Measurements from ENCODE around the gene THRB.

Gene THRB

DNA sequence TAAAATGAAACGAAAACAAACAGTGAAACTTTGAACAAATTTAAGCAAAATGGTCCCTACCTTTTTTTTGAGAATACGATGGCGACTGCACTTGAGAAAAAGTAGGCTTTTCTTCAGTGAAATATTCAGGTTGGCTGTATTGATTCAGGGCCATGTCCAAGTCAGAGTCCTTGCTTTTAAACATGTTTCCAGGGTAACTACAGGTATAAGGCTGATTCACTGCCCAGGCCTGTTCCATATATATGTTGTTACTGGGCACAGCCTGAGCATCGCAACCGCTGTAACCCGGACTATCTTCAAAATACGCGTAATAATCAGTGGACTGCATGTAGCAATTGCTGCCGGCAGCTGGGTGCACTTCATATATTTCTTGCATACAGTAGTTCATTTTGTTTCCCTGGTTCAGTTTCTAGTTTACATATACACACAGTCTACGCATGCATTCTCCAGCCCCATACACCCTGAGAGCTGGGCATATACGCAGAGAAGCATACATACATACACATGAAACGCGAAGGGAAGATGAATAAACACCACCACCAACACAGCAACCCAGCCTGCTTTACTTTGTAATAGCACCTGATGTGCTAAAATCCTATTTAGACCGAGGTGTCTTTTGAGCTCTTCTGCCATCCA is 329.6 kb downstream of the THRB start:
- no peak for DNase-seq

DNA sequence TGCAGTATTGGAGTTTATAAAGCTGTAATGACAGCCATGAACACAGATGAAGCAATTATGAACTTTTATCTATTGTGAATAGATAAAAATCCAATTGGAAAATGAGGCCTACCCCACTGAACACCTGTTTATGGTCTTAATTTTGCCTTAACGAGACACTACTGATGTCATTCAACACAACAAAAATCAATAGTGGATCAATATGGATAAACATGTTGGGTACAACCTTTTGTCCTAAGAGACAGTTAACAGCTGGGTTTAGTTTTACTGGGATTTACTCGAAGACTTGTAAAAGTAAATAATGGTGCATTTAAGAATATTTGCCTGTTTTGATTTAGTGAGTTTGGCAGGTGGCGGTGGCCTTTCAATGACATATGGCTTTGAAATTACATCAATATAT is 331.7 kb downstream of the THRB start:
- DNase-seq: no peak

DNA sequence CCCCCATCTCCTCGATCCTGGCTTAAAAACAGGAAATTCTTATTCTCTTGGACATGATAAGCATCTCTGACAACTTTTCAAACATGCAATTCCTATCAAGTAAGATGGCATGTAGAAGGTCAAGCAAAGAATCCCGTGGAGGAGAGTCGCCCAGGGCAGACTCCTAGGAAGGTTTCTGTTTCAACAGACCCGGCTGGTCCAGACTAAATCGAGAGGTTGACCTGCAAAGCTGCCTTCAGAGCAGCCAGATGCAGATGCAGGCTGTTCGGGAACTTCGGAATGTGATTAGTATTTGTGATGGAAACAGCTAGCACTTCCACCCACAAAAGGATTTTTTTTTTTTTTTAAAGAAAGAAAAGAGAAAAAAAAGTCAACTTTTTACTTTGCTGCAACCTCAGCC is 332.8 kb downstream of the THRB start:
- DNase-seq: peak; percentile 61

DNA sequence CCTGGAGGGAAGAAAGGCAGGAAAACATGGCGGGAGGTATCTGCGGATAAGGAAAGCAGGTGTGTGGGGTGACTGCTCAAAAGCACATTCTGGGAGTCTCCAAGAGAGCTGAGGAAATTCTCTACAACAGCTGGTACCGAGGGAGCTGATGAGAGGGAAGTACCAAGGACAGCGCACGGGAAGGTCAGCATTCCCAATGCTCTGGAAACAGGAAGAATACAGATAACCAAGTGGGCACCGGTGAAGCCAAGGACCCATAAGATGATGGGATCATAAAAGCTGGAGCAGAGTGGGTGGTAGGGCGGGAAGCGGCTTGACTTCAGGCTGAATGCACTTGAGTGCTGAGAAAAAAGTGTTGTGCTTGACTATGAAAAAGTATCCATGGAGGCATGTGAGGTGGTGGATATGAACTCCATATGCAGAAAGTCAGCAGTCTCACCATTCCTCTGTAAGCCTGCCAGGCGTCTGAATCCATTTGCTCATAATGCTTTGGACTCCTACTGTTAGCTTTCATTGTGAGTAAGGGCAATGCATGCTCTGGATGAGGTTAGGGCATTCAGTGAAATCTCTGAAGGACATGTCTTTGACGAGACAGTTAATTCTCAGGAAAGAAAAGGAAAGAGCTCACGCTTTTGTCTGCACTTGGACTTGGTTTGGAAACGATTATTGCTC is 334.1 kb downstream of the THRB start:
- DNase-seq: peak; percentile 36

DNA sequence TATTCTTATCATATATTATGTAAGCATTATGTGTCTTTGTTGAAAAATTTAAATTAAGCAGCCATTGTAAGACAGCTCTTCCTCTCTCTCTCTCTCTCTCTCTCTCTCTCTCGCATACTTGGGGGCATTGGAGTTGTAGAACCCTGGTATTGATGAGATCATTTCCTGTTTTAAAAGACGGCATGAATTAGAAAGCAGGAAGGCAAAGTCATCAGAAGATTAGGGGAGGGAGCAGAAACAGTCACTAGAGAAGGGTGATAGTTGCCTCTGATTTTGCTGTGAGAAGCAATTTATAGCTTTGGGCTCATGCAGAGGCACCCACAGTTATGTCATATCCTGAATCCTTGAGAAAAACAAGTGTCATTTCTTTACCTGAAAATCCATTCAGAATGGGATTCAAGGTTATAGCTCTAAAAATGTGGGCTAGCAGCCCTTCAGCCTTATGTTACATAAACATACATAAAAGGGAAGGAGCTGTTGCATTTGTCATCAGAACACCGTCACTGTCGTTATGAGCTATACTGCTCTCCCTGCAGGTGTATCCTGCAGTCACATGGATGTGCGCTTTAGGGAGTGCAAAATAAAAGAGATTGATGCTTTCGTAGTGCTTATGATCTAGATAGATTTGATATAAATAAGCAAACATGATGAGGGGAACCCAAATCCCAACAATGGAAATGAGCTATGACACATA is 335.7 kb downstream of the THRB start:
- peak; percentile 50 for DNase-seq

DNA sequence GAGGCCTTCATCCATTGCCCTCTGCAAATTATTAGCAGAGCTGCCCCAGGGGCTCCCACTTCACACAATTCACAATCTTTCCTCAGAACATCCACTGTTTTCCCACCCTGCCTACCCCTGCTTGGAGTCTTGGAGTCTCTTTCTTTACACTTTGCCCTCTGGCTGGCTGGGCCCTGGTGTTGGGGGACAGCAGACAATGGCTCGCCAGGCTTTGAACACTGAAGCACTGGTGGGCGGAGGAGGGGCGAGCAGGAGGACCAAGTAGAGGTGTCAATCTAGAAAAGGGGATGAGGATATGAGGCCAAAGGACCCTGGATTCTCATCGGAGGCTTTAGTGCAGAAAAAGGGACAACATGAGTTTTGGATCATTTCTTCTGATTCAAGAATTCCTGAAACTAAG is 337.5 kb downstream of the THRB start:
- no peak for DNase-seq

DNA sequence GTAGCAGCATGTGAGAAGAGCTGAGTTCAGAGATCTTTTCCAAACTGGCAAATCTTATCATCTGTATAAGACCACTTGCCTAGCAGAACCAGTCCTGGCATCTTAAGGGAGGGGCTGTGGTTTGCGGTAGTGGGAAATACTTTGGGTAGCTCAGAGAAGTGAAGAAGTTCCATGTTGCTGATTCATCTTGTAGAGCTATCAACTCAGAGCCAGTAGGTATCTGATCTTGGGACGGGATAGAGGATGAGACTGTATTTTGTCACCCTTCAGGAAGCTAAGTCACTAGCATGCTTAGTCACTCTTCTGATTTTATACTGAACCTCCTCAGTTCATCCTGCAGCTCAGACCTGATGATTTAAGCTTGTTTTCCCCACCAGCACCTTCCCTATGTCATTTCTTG is 338.2 kb downstream of the THRB start:
- peak; percentile 96 for DNase-seq

DNA sequence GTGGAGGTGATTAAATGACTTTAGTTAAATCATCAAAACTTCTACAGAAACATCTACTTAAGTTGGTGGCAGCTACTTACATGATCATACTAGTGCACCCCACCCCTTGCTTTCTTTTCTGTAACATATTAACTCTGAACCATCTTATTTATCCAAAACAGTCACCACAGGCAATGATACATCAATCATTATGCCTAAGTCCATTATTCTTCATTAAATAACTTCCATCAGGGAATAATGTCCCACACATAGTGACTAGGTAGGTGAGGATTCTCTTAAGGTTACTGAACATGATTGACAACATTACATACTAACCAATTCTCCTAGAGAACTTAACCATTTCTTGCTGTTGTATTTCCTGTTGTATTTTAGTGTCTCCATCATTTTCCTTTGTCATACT is 339.4 kb downstream of the THRB start:
- no peak for DNase-seq

DNA sequence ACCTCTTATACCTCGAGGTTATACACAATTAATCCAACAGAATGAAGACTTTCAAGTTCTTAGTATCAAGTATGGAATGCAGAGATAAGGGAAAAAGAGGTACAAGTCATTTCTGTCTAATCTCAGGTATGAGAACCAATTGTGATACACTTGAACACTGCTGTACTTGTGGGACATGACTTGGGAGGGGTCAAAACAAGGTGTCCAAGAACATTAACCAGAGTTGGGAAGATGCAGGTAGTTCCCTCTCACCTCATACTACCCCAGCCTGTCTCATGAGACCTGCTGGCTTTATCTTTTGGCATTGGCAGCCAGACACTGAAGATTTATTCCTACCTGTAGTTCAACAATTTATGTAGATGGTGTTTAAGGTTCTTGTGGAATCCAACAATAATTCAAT is 339.9 kb downstream of the THRB start:
- DNase-seq: no peak

DNA sequence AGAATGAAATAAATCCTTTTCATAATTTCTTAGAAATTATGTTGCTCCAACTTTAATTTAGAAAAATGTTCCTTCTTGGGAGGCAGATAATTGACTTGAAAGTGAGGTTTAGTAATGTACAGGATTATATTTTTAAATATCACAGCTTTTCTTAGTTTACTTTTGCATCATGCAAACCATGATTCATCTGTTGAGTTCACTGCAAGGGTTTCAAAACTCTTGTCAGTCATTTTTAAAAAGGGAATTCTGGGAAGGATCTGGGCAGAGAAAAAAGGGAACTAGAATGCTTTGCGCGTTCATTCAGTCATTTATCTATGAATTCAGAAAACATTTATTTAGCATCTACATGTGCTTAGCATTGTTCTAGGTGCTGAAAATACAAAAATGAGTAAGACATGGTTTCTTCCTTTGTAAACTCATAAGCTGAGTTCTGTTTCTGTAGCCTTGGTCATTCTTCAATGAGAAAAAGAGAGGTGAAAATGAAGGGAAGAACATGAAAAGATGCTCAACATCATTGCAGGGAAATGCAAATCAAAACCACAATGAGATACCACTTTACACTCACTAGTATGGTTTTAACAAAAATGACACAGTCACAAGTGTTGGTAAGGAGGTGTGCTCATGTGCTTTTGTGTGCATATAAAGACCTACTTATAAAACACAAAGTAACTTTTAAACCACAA is 340.5 kb downstream of the THRB start:
- DNase-seq: no peak

DNA sequence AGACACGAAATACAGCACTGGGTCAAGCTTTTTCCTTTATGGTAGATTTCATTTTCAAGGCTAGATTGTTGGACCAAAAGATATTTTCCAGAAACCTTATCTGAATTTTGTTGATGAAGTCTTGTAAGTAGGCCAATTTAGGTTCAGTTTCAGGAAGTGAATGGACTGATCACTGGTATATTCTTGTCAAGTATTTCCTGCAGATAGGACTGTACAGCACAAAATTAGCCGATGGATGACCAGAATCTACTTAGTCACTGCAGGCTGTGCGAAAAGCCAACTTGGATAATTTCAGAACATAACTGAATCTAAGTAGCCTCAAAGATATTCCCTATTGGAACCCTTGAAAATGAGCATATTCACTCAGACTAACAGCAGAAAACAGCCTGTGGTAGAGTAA is 343.1 kb downstream of the THRB start:
- no peak for DNase-seq

DNA sequence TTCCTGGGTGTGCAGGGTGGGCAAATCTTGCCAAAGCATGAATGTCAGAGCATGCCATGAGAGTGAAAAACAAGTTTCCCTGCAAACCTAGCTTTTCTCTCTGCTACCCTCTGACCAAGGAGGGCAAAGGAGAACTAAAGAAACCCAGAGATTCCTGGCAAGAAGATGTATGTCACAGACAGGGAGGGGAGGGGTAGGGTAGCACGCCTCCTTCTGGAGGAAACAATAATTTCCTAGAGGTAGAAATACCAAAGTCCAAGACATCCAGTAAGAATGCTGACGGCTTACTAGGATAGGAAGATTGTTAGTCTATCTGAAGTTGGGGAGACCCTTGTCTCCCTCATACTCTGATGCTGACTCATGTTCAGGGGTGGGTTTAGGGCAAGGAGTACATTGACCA is 345.6 kb downstream of the THRB start:
- DNase-seq: peak; percentile 20

DNA sequence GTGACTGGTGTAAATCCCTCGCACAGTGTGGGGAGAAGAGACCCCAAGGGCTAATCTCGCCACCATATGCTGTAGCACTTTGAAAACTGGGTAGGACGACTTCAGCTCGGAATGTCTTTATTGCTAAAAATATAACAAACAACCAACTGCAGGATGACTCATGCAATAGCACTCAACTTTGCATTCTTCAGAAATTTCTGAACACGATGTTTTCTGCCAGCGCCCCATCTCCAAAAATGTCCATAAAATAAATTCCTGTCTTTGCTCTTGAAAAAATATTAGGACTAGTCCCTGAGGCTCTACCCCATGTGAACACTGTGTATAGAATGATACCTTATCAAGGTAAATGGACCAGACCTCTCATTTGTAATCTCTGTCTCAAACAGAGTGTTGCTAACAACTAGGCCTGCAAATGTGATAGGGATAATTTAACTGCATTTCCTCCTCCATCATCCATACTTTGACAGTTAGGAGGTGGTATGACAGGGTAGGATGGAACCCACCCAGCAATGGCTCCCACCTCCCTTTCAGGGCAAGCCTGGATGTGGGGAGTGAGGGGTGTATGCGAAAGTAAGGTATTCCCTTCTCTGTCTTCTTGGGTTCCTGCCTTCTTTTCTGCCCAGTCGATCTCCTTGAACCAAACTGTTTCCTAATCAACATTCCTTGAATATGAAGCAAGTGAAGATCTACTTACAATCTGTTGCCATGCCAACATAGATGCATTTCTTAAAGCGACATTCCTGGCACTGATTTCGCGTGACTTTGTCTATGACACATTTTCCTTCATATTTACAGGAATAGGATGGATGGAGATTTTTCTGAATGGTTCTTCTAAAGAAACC is 348.4 kb downstream of the THRB start:
- peak; percentile 96 for DNase-seq

DNA sequence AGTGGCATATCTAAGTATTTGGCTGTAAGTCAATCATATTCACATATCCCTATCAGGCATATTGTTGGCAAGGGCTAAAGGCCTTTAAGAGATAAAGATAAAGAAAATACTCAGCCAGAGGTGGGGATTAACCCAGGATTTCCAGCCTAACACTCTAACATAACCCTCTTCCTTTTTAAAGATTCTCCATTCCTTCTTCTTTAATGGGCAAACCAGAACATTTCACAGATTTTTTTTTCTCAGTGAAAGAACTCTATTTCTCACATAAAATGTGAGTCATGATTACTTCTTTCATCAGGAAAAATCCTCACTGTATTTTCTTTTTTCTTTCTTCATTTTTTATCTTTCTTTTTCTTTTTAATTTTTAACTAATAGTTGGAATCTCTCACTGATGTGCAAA is 349.2 kb downstream of the THRB start:
- peak; percentile 18 for DNase-seq

DNA sequence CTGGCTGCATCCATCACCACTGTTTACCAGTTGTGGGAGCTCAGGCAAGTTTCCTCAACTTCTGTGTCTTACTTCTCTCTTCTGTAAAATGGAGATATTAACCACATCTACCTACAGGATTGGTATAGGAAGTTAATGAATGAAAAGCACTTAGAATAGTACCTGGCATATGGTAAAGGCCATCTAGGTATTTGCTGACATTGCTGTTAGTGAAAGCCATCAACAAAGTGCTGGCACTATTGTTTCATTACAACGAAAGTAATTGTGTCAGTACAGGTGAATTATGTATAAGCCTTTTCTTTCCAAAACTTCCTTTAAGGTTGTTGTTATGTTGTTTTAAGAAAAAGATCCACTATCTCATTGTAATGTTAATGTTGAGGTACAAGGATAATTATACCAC is 352.5 kb downstream of the THRB start:
- no peak for DNase-seq

DNA sequence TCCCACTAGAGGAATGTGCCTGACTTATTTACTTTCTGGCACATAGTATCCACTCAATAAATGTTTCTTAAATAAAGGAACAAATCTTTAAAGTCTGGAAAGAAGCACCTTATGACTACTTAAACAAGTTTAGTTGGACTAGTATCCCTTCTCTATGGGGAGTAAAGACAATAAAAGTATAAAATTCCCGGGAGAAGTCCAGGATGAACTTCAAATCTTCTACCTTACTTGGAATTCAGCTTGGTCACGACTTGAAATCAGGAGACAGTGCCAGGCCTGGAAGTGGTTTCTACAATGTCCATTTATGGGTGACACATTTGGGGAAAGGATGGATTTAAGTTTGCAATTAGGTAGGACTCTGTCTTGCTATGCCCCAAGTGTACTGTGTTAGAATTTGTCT is 353.1 kb downstream of the THRB start:
- DNase-seq: no peak

DNA sequence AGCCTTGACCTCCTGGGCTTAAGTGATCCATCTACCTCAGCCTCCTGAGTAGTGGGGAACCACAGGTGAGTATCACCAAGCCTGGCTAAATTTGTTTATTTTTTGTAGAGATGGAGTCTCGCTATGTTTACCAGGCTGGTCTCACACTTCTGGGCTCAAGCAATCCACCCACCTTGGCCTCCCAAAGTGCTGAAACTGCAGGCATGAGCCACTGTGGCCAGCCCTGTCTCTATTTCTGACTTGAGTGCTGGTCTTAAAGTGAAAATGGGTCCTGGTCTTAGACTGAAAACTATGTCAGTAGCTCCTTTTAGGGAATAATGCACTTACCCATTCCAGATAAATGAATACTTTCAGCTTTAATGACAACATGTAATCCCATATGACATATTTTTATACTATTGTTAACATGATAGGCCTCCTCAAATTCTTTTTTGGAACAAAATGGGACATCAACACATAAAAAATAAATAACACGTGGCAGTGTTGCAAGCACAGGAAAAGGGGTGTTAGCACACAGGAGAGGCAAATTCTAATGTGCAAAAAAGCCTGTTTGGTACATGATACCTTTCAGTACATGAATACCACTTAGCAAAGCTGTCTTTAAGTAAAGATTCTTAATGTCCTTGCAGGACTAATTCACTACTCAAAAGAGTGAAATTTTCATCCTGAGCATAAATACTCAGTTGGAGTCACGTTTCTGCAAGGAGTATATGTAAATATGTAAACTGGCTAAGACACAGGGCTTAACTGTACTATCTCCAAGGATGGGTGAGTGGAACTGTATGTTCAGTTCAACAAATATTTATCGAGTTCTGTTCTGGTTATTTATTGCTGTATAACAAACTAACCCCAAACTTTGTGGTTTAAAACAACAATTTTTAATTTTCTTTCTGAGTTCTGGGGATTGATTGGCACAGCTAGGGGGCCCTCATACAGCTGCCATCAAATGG is 354.9 kb downstream of the THRB start:
- no peak for DNase-seq

DNA sequence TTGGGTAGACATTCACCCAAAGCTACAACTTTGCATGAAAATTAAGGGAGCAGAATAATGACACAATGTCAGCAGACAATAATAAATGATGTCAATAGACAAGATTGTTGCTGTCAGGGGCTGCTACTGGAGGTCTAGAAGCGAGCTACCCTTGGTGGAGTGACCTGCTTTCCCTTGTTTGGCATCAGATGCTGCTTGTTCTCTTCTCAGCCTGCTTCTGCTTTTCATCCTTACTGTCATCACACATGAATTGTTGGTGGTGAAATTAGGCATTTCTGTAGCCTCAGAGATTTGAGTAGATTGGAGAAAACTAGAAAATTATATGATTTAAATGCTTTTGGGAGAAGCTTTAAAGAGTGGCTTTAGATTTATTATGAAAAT is 355.8 kb downstream of the THRB start:
- DNase-seq: no peak

DNA sequence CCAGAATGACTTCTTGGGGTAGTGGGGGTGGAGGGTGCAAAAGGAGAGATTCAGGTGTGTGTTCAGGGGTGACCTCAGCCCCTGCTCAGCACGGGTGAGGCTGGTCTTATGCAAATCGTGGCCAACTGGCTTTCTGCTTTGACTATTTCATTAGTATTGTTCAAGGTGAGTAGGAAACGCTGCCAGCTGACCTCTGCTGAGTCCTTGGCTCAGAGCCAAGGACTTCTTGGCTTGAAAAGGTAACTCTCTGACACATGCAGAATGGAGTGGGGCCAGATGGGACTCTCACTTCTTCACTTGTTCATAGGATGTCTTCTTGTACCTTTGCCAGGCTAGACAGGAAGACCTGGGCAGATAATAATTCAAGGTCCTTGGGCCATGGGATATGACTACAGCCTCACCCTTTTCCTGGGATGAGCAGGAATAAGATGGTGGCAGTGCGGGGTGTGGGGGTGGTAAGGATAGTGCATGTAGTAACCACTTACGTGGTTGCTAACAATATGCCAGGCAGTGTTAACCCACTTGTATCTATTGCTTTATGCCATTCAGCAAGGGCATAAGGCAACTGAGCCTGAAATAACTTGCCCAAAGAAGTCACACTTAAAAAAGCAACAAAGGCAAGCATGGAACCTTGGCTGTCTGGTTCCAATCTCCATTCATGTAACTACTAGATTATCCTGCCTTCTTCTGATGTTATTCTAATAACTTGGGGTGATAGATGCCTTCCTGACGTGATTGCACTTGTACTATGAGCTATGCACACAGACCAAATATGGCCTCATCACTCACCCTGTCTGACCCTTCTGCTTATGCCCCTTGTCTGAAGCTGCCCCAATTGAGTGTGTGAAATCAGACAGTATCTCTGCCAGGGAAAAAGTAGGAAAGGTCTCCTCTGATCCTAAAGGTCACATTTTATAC is 356.4 kb downstream of the THRB start:
- no peak for DNase-seq

DNA sequence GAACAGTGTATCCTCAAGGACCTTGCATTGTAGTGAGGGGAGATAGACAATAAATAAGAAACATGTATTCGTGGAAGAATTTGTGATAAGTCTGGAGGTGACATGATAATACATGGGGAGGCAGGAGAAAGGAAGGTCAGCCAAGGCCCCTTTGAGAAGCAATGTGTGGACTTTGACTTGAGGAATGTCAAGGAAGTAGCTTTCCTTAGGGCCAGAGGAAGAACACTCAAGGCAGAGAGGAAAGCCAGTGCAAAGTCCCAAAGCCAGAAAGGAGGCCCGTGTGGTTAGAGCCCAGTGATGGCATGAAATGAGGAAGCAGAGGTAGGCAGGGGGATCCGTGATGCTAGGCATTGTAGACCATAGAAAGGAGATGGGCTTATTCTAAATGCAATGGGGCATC is 357.3 kb downstream of the THRB start:
- no peak for DNase-seq
